RWPE1 (cell line): ENCODE results near the gene GMEB2.
"Not testable (repeated sequence)": the region's sequence is repeated elsewhere in the genome, so short reads cannot be mapped to it uniquely, and the experiment has no call there.

Source experiments
- CTCF ChIA-PET: fragments of 350-600 bp; sonication (Branson Sonifier 250); formaldehyde crosslinking; extraction: SDS; loops from one replicate; lab custom pipeline; 2021; lab: Yijun Ruan, JAX
- POLR2A ChIA-PET: fragments of 400-600 bp; formaldehyde crosslinking; extraction: SDS; loops from one replicate; lab custom pipeline; 2020; ENCODE audit warnings: antibody characterized with exemption; ENCODE audit not compliant: low non-redundant PET; lab: Yijun Ruan, JAX
- DNase-seq: peaks from one replicate; pipeline ENCODE4 v3.0.0; 2012; ENCODE audit warnings: low spot score
- H3K27ac ChIP-seq: fragments of 450-650 bp; 2 replicates; pipeline ENCODE4 v1.5.1; 2017
- CTCF ChIP-seq: fragments of 450-650 bp; conservative IDR thresholded peaks from 2 replicates; pipeline ENCODE4 v1.5.1; 2017; ENCODE audit warnings: low read depth, mild to moderate bottlenecking

The GMEB2 gene

DNA sequence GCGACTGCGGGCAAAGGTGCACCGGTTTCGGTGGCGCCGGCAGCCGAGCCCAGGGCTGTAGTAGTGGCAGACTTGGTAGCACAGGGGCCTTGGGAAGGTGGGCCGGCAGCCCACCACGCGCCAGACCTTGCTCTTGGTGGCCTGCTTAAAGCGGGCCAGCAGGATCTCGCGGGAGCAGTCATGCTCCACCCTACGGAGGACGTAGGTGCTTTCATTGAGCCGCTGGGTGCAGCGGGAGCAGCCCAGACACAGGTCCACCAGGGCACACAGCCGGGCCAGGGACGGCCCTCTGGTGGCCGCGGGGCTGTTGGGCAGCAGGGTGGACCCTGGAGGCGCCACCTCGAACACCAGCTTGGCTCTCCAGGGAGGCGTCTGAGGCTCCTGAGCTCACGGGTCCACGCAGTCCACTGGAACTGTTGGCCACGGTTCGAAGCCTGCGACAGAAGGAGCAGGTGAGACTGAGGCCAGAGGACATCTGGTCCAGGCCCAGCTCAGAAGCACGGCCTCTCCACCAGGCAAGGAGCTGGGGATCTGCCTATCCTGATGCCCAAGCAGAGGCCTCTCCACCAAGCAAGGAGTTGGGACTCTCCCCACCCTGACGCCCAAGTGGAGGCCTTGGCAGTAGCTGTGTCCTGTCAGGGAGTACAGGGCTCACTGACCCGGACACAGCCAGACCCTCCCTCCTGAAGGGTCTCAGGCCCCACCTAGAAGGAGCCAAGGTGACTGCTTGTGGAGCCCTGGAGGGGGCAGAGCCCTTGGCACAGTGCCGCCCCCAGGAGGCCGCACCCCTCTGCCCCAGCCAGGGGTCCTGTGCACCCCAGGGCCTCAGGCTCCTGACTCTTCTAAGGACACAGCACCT, 53.9 kb downstream of the GMEB2 start:
- no peak; the same call in 1 of the 2 replicates for TF ChIP-seq CTCF
- no peak for DNase-seq
- ChIA-PET POLR2A (interaction anchor here (0.6 to 1.7 kb wide), 2 partner anchors 38 to 1185 kb away, joined by 3 to 5 read pairs; no protein-coding TSS in a partner anchor), CTCF (interaction anchor here (0.5 to 2.5 kb wide), 7 partner anchors 10 to 401 kb away, joined by 3 to 15 read pairs (median 4); partner anchors contain the start of gene PTK6)
- H3K27ac ChIP-seq = peak overlapping the region; percentile 80

- DNase-seq = no peak
- ChIA-PET CTCF (interaction anchor here (0.5 to 2.5 kb wide), 4 partner anchors 11 to 348 kb away, joined by 3 to 15 read pairs (median 4); partner anchors contain the start of genes ARFRP1, PTK6 and ZGPAT), POLR2A (no interaction called here)
- no peak for TF ChIP-seq CTCF
- peak overlapping the region; percentile 80 for H3K27ac ChIP-seq
These were observed 54.7 kb downstream of the GMEB2 start for GRCh38 chr20:63572071-63572787.

GRCh38 chr20:63571087-63571478, 55.8 kb downstream of the GMEB2 start:
- POLR2A ChIA-PET, DNase-seq, H3K27ac ChIP-seq, CTCF ChIA-PET: not testable (repeated sequence)

- CTCF ChIA-PET = interaction anchor here (0.6 kb wide), 1 partner anchor 868 kb away, joined by 3 read pairs; no protein-coding TSS in a partner anchor
- POLR2A ChIA-PET = interaction anchor here (0.5 kb wide), 1 partner anchor 100 kb away, joined by 3 read pairs; no protein-coding TSS in a partner anchor
- peak overlapping the region; percentile 31 for H3K27ac ChIP-seq
- no peak for TF ChIP-seq CTCF
- no peak for DNase-seq
These were observed 56.4 kb downstream of the GMEB2 start for GRCh38 chr20:63570281-63571086.

DNA sequence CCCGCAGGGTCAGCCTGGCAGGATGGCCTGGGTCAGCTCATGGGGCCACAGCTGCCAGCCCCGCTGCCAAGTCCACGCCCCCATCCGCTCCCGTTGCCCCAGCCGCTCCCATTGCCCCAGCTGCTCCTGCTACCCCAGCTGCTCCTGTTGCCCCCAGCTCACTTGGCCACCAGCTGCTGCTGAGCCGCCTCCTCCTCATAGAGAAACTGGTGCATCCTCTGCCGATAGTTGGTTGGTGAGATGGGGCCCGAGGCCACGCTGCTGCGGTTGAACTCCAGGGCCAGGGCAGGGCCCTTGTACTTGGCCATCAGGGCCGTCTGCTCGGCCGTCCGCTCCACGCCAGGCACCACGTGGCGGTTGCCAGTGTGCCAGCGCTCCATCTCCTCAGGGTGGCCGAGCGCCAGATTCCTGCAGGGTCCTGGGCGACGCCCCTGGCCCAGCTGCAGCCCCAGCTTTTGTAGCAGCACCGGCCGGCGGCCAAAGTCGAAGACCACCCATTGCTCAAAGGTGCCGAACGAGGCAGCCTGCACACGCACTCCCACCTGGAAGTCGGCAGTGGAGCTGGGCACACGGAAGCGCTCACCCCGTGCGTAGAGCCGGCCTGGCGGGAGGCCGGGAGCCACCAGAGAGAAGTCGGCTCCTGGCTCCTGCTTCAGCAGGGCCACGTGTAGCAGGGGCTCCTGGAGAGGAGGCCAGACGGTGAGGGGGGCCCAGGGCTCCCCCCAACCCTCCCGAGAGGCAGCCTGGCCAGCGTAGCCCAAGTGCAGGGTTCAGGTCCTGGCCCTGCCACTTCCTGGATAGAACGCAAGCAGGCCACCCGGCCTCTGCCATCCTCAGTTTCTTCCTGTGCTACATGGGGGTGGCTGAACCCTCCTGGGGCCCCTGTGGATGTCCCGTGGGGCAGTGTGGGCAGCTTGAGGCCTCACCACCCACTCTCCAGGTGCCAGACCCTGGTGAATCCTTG, 57.6 kb downstream of the GMEB2 start:
- no peak for TF ChIP-seq CTCF
- CTCF ChIA-PET = interaction anchor here (0.7 to 1.7 kb wide), 2 partner anchors 31 to 217 kb away, joined by 3 to 7 read pairs; no protein-coding TSS in a partner anchor
- POLR2A ChIA-PET = interaction anchor here (0.6 kb wide), 1 partner anchor 88 kb away, joined by 3 read pairs; no protein-coding TSS in a partner anchor
- H3K27ac ChIP-seq = peak overlapping the region; percentile 31
- no peak for DNase-seq
